ENCODE data around the gene CHRM4.

DNA sequence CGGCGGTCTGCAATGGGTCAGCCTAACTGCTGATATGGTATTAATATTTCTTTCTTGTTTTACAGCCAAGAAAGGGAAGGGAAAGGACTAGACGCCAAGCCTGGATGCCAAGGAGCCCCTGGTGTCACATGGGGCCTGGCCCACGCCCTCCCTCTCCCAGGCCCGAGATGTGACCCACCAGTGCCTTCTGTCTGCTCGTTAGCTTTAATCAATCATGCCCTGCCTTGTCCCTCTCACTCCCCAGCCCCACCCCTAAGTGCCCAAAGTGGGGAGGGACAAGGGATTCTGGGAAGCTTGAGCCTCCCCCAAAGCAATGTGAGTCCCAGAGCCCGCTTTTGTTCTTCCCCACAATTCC is 8.2 kb downstream of the CHRM4 start:
- TF ChIP-seq YY1 (IDR thresholded peaks at IDR 0.05; ENCODE audit: low read depth) (no peak), REST (IDR thresholded peaks at IDR 0.05; ENCODE audit: low read depth) (no peak), CEBPB (IDR thresholded peaks at IDR 0.05) (no peak), RAD21 (IDR thresholded peaks at IDR 0.05; ENCODE audit: low read depth) (no peak), ZBTB7A (IDR thresholded peaks at IDR 0.05; ENCODE audit: low read depth) (no peak)
- TF ChIP-seq, protein P1, sequence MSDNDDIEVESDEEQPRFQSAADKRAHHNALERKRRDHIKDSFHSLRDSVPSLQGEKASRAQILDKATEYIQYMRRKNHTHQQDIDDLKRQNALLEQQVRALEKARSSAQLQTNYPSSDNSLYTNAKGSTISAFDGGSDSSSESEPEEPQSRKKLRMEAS (IDR thresholded peaks at IDR 0.05), result no peak
